GM18873 (cell line): ENCODE measurements around the gene PXMP2.
"Not testable (repeated sequence)": the region's sequence is repeated elsewhere in the genome, so short reads cannot be mapped to it uniquely, and the experiment has no call there.

Experiments used
- ATAC-seq: cut with Tn5 transposase; IDR thresholded peaks from one replicate; pipeline ENCODE4 v1.9.1; 2021; ENCODE audit warnings: mild to moderate bottlenecking, moderate library complexity, moderate number of reproducible peaks; ENCODE audit not compliant: unreplicated experiment, low FRiP score

The PXMP2 gene

GRCh38 chr12:132746613-132747012 lies 59.2 kb downstream of the PXMP2 start:
- ATAC-seq = no peak

- no peak for ATAC-seq
Measured at GRCh38 chr12:132747395-132747794, 60.0 kb downstream of the PXMP2 start.

DNA sequence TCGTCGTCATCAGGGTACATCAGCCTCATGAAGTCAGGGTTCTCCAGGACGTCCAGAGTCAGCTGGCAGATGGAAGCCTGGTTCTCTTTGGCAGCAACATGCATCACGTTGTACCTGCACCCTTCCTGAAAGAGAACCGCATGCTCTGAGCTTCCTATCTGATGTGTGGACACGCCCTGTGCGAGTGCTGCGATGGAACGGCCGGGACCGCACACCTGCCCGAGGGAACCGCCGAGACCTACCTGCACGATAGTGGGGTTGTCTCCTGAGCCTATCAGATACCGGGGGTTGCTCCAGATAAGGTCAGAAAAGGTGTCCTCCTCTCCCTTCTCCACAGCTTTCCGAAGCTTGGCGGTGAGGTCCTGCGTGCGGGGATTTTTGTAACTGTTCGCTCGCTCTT lies 60.5 kb downstream of the PXMP2 start:
- no peak for ATAC-seq

- no peak for ATAC-seq
Measured at GRCh38 chr12:132748319-132748718, 60.9 kb downstream of the PXMP2 start.

- not testable (repeated sequence) for ATAC-seq
Measured at GRCh38 chr12:132753670-132754069, 66.3 kb downstream of the PXMP2 start.

DNA sequence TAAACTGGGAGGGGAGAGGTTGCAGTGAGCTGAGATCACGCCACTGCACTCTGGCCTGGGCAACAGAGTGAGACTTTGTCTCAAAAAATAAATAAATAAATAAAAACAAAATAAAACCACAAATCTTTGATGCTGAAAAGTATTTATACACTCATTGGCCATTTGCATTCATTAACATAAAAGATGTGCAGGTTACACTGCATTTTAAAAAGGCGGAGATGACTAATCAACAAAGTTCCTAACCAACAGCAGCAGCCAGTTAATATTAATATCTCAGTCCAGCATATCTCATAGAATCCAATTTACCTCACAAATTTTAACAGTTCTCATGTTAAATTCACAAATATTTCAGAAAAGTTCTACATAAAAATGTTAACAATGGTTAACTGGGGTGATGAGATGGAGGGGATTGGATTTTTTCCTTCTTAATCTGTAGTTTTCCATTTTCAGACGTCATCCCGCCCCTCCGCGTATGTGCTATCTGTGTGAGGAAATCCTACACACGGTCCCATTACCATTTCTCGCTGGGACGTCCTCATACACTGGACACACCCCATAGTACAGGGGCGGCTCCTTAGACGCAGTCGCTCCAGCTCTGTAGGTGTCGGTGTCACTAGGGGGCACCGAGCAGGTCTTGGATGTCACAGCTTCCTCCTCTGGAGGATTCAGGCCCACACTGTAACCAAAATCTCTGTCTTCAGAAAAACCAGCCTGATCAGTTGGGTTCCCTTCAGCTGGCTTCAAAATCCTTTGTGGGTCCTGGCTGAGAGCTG lies 67.0 kb downstream of the PXMP2 start:
- ATAC-seq = no peak
